Right ventricle myocardium superior (tissue), 1 donor: Measurements from ENCODE around the gene PPP2R2C. TPM values are rescaled to one million over a fixed set of nuclear protein-coding genes. Genes with fewer than 3 reads are reported as not detected.

Experiments used
- ATAC-seq: fragments of 200-7000 bp; cut with Tn5 transposase; one replicate; pipeline ENCODE4 v1.9.1; 2020; ENCODE audit warnings: mild to moderate bottlenecking; ENCODE audit not compliant: poor library complexity
- DNase-seq: peaks from one replicate; pipeline ENCODE4 v3.0.0-alpha.2; 2020
- intact Hi-C: fragments of 100-400 bp; cut with DNase I; formaldehyde crosslinking; loops from one replicate; pipeline ENCODE4 v1.11.2; 2022
- total RNA-seq: library from RNA; stranded (reverse); fragmentation: NEBNext Ultra II Directional; extraction: Animal tissue kit (Norgen Biotek cat#: 25700); gene quantifications from one replicate; pipeline ENCODE4 v1.2.1, GENCODE V29; 2021
- donor health status: DM: no; HTN: yes; CAD: no; lungs with severe emphysema.

PPP2R2C gene
- total RNA-seq, 1 donor from 2014 or later, result 8.1 TPM

- no peak for DNase-seq
- ATAC-seq, result no peak
- intact Hi-C loops, result no loop called here
Measured at GRCh38 chr4:6440506-6441201, 31.8 kb downstream of the PPP2R2C start.

DNA sequence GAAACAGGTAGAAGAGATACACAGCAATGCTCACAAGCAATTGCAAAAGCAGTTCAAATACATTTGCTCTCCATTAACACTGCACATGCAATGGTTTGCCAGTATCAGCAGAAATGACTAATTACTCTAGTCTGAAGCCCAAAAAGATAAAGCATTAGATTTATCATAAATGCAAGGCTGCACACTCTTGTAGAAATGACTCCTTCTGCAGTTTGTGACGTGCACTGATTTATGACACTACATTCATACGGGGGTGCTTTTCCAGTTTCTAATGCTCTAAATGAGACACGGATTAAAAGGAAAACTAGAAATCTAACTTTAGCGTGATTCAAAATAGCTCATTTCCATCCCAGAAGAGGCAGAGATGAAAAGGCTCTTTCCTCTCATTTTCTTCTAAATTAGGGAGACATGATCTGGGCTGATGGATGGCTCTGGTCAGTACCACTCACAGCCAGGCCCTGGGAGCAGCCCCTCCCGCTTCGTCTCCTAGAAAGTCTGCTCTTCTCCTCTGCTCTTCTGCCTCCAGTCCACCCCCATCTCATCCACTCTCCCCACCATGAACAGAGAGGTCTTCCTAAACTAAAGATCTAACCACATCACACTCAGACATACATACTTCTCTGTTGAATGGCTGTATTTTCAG is 33.2 kb downstream of the PPP2R2C start:
- DNase-seq (no peak), ATAC-seq (no peak)
- intact Hi-C loops, result no loop called here

- ATAC-seq, result no peak
- intact Hi-C loops, result no loop called here
- DNase-seq, result no peak
Measured at GRCh38 chr4:6437826-6438238, 34.6 kb downstream of the PPP2R2C start.

DNA sequence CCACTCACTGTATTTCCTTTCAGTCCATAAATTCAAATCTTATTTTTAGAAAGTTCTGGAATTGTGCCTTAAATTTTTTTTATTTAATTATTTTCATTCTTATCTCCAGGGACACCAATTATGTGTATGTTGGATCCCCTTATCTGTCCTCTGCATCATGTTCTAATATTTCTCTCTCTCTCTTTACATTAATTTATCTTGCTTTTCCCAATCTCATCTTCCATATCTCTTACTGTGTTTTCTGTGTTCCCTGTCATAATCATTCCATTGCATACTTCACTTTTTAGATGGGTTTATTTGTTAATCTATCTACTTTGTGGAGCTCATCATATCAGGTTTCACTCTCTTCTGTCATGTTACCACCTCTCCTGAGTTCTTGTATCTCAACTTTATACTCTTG is 37.4 kb downstream of the PPP2R2C start:
- ATAC-seq (no peak), DNase-seq (no peak)
- intact Hi-C loops, result no loop called here

DNA sequence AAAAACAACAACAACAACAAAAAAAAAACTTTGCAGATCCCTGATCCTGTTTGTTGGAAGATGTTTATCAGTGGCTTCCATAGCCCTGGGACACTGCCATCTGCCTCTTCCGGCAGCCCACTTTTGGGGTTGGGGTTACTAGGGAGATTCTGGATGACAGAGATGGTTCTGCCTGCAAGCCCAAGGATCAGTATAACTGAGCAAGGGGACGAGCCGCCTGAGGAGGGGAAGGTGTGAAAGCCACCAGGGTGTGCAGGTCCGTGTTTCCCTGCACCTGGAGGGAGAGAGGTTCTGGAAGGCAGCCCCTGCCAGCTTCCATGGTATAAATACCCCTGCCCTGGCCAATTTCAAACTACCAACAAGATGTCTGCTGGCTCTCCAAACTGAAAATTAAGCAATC is 41.5 kb downstream of the PPP2R2C start:
- DNase-seq (no peak), ATAC-seq (no peak)
- intact Hi-C loops, result no loop called here

GRCh38 chr4:6427439-6428090 is 44.8 kb downstream of the PPP2R2C start:
- intact Hi-C loops, result no loop called here
- DNase-seq (no peak), ATAC-seq (no peak)

DNA sequence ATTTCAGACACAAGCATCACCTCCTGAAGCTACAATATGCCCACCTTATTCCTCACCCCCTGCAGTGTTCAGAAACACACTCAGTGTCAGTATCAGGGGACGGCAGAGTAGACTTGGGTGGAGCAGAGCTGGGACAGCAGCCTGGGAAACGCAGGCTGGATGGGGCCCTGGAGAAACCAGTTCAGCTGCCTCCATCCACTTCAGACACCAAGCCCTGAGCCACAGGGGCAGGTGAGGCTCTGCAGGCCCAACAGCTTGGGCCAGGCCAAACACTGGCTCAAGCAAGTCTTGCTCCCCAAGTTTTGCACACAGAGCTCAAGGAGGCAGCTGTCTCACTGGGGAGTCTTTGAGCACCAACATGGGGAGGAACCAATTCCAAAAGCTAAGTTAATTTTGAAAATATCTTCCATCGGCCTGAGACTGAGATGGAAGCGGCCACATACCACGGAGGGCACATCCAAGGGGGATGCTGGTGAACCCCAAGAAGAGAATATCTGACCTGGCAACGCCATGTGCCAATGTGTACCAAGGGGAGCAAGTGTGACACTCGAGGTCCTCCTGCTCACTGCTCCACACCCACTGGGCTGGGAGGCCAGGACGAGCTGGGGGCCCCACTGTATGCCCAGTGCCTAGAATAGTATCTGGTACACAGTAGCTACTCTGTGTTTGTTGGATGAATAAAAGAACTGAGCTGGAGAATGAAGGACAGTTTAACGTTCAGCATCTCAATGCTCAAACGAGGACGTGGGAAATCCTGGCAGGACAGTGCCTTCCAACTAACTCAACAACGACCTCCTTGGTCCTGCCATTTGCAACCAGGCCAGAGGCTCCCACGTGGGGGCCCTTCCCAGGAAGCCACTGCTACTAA is 45.6 kb downstream of the PPP2R2C start:
- ATAC-seq (no peak), DNase-seq (no peak)
- intact Hi-C loops, result no loop called here

DNA sequence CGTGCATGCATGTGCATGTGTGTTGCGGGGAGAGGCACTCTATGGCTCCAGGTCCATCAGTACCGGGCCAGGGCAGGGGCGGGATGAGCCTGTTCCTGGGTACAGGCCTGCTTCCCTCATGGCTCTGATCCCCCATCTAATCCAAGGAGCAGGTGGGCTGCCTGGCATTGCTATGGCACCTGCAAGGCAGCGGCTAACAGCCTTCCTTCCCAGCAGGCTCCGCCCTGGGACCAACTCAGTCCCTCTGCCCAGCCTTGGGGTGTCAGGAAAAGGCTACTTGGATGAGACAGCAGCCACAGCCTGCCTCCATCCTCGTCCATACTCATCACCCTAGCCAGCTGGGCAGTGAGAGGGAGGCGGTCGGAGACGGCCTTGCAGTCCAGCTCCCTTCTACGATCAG is 46.5 kb downstream of the PPP2R2C start:
- DNase-seq (no peak), ATAC-seq (no peak)
- intact Hi-C loops, result no loop called here

DNA sequence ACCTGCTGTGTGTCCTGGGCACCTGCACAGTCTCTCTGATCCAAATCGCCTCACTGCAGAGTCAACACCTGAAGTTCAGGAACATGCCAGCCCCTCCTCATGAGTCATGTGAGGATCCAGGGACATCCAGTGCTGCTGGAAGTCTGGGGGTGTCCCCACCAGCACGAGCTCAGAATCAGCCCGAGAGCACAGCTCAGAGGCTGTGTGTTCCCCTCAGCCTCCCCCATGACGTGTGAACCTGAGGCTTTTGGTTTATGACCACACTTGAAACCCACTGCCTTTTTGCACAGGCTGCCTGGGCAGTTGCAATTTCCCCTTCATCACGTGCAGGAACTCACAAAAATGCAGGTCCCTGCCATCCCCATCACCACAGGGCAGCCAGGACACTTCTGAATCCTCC is 47.1 kb downstream of the PPP2R2C start:
- ATAC-seq (no peak), DNase-seq (no peak)
- intact Hi-C loops, result no loop called here

DNA sequence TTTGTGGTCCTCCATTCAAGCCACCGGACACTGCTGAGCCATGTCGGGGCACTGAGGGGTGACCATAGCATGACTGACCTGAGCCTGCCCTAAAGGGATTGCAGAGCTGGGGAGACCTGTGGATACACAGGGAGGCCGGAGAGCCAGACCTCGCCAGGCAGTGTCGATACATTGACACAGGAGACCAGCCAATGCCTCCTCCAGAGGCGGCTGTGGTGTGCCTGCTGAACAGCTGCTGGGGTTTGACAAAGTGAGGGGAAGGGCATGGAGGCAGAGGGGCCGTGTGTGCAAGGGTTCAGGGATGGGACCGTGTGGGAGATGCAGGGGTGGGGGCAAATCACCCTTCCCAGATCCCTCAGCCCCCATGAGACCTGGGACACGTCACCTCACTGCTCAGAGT is 48.0 kb downstream of the PPP2R2C start:
- ATAC-seq (no peak), DNase-seq (no peak)
- intact Hi-C loops, result no loop called here

DNA sequence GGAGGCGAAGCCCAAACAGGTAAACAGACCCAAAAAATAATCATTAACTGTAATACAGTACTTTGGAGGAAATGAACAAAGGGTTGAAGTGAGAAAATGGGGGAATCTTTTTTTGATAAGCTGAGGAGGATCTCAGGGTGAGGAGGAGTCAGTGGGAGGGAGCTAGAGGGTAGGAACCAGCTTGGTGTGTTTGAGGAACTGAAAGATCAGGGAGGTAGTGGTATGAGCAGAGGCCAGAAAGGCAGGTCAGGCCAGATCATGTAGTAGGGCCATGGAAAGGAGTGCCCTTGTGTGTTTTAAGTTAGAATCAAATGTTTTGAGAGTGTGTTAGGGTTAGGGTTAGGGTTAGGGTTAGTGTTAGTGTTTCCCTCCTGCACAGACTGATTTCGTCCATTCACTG is 48.8 kb downstream of the PPP2R2C start:
- ATAC-seq, result no peak

GRCh38 chr4:6422866-6423265 is 49.5 kb downstream of the PPP2R2C start:
- no peak for ATAC-seq
- DNase-seq, result no peak
- intact Hi-C loops, result no loop called here

More for the DNA sequence above, 48.8 kb downstream of the PPP2R2C start:
- no peak for DNase-seq
- intact Hi-C loops, result no loop called here

DNA sequence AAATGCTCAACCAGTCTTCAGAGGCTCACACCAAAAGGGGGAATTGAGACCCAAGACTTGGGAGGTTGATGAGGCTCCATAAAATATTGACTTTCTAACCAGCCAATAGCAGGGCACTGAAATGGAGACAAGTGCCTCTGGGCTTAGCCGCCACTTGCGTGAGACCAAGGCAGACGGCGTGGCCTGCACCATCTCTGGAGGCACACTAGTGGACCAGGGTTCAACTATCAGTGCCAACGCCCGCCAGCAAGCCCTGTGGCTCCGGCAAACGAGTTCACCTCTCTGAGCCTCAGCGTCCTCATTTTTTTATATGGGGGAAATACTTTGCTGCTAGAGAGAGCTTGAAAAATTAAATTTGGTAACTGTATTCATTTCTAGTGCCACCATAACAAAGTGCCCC is 50.3 kb downstream of the PPP2R2C start:
- DNase-seq (no peak), ATAC-seq (no peak)
- intact Hi-C loops, result no loop called here

DNA sequence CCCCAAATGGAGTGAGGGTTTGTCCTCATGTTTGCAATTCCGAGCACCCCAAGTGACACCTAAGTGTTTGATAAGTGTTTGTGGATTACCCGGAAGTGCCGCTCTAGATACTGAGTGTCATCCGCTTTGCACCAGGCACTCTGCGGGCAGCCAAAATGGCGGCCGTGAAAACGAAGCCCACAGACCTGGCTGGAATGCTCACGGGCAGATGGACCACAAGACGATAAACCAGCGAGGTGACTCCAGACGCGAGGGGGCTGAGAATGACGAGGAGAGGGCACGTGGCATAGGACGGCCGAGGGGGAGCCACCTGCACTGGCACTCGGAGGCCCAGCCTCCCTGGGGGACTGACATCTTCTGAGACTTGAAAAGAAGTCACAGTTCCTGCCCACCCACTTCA is 51.0 kb downstream of the PPP2R2C start:
- ATAC-seq (no peak), DNase-seq (no peak)
- intact Hi-C loops, result no loop called here

- DNase-seq (no peak), ATAC-seq (no peak)
- intact Hi-C loops, result no loop called here
Measured at GRCh38 chr4:6420972-6421371, 51.4 kb downstream of the PPP2R2C start.

GRCh38 chr4:6420036-6420435 is 52.4 kb downstream of the PPP2R2C start:
- DNase-seq, result no peak
- ATAC-seq, result no peak
- intact Hi-C loops, result no loop called here

DNA sequence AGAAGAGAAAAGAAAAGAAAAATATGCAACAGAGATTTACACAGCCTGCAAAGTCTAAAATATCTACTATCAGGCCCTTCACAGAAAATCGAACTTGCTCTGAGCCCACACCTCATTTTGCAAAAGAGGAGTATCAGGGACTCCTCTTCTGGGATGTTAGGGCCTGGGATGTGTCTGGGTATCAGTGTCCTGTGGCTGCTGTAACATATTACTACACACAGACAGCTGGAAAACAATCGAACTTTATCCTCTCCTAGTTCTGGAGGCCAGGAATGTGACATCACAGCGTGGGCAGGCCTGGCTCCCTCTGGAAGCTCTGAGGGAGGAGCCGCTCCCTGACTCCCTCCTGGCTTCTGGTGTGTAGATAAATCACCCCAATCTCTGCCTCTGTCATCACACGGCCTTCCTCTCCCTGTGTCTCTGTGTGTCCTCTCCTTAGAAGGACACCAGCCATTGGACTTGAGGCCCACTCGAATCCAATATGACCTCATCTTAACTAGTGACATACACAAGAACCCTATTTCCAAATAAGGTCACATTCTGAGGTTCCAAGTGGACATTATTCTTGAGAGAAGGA is 52.9 kb downstream of the PPP2R2C start:
- ATAC-seq (no peak), DNase-seq (no peak)
- intact Hi-C loops, result no loop called here

- intact Hi-C loops, result no loop called here
- no peak for ATAC-seq
- no peak for DNase-seq
Measured at GRCh38 chr4:6418193-6418755, 54.1 kb downstream of the PPP2R2C start.
